ENCODE data around the gene RELN. TPM values are rescaled to one million over a fixed set of nuclear protein-coding genes. Genes with fewer than 3 reads are reported as not detected.

The RELN gene
- total and polyA plus RNA-seq, 2 donors (not counting 1 experiment from before 2014, with no cell fraction given) = not detected

DNA sequence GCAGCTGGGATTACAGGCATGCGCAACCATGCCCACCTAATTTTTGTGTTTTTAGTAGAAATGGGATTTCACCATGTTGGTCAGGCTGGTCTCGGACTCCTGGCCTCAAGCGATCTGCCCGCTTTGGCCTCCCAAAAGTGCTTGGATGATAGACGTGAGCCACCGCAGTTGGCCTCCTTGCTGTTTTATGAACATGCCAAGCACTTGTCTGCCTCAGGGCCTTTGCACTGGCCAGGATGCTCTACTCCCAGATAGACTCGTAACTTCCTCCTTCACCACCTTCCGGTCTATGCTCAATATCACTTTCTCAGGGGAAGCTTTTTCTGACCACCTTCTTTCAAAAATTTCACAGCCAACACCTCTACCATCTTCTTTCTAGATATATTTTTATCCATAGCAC lies 549.8 kb downstream of the RELN start:
- TF ChIP-seq, protein P1, sequence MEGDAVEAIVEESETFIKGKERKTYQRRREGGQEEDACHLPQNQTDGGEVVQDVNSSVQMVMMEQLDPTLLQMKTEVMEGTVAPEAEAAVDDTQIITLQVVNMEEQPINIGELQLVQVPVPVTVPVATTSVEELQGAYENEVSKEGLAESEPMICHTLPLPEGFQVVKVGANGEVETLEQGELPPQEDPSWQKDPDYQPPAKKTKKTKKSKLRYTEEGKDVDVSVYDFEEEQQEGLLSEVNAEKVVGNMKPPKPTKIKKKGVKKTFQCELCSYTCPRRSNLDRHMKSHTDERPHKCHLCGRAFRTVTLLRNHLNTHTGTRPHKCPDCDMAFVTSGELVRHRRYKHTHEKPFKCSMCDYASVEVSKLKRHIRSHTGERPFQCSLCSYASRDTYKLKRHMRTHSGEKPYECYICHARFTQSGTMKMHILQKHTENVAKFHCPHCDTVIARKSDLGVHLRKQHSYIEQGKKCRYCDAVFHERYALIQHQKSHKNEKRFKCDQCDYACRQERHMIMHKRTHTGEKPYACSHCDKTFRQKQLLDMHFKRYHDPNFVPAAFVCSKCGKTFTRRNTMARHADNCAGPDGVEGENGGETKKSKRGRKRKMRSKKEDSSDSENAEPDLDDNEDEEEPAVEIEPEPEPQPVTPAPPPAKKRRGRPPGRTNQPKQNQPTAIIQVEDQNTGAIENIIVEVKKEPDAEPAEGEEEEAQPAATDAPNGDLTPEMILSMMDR (IDR thresholded peaks at IDR 0.05) = no peak
- no peak for TF ChIP-seq EZH2 (IDR thresholded peaks at IDR 0.05; ENCODE audit: borderline replicate concordance, insufficient read depth, low read depth, low read length, poor library complexity, severe bottlenecking)
- Histone ChIP-seq H3K36me3 (replicated peaks in 1 of 2; ENCODE audit: control extremely low read depth in 1 of 2, control insufficient read depth in 1 of 2, extremely low read depth in 1 of 2, insufficient read depth in 2 of 2, low read length in 1 of 2) (no peaks in the 10 kb centered on the region), H3K9me3 (ENCODE audit: control extremely low read depth in 1 of 3, control insufficient read depth in 2 of 3, insufficient read depth in 1 of 3, low read length in 2 of 3) (peaks cover 0 to 4% (median 0%) of the 10 kb centered on the region in 3 donors), H3K27ac (ENCODE audit: low read length in 2 of 2) (no peak overlapping the region), H3K4me2 (replicated peaks; ENCODE audit: low read depth, low read length, poor library complexity, severe bottlenecking) (no peak overlapping the region), H3K9ac (ENCODE audit: low read length) (no peak overlapping the region), H3K27me3 (replicated peaks in 1 of 4; ENCODE audit: control extremely low read depth in 1 of 4, control insufficient read depth in 3 of 4, insufficient read depth in 4 of 4, low read length in 3 of 4) (peaks cover 0 to 30% (median 21%) of the 10 kb centered on the region in 4 experiments), H3K4me3 (ENCODE audit: control extremely low read depth in 1 of 5, extremely low read depth in 1 of 5, insufficient read depth in 1 of 5, low read depth in 2 of 5, low read length in 4 of 5) (no peak overlapping the region), H3K79me2 (ENCODE audit: control insufficient read depth, insufficient read depth, low read length) (no peaks in the 10 kb centered on the region), H3K4me1 (ENCODE audit: control insufficient read depth in 2 of 2, insufficient read depth in 2 of 2, low read length in 2 of 2) (no peaks in the 10 kb centered on the region), H2AFZ (ENCODE audit: insufficient read depth, low read depth, low read length, poor library complexity, severe bottlenecking) (no peak overlapping the region), H4K20me1 (ENCODE audit: control insufficient read depth, insufficient read depth, low read length, poor library complexity, severe bottlenecking) (no peaks in the 10 kb centered on the region)
- Mint-ChIP-seq H3K9me3 (ENCODE audit: insufficient read depth) (no peaks in the 10 kb centered on the region), H3K4me1 (no peaks in the 10 kb centered on the region), H3K4me3 (no peak overlapping the region), H3K27me3 (peaks cover 55% of the 10 kb centered on the region), H3K27ac (no peak overlapping the region)
- ChIA-PET CTCF (no interaction called here), POLR2A (no interaction called here)
- 91% methylated on average over 7 of the region's 8 CpGs for WGBS (ENCODE audit: insufficient coverage)
- ATAC-seq (ENCODE audit: low read depth) (no peak), DNase-seq (no peak)
- intact Hi-C loops (cut with micrococcal nuclease) = no loop called here

DNA sequence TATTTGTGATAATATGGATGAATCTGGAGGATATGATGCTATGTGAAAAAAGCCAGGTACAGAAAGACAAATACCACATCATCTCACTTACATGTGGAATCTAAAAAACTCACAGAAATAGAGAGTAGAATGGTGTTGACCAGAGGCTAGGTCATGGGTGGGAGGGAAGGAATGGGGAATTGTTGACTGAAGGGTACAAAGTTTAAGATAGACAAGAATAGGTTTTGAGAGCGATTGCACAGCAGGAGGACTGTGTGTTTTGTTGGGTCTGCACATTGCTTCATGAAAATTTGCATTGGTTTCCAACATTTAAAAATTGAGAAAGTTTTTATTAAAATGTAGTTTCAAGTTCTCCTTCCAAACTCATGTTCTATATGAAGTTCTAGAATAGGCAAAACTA lies 551.8 kb downstream of the RELN start:
- TF ChIP-seq EZH2 (IDR thresholded peaks at IDR 0.05; ENCODE audit: borderline replicate concordance, insufficient read depth, low read depth, low read length, poor library complexity, severe bottlenecking) = no peak
- TF ChIP-seq, protein P1 (IDR thresholded peaks at IDR 0.05) = no peak
- Histone ChIP-seq H3K4me3 (ENCODE audit: control extremely low read depth in 1 of 5, extremely low read depth in 1 of 5, insufficient read depth in 1 of 5, low read depth in 2 of 5, low read length in 4 of 5) (no peak overlapping the region), H3K4me2 (replicated peaks; ENCODE audit: low read depth, low read length, poor library complexity, severe bottlenecking) (no peak overlapping the region), H3K36me3 (replicated peaks in 1 of 2; ENCODE audit: control extremely low read depth in 1 of 2, control insufficient read depth in 1 of 2, extremely low read depth in 1 of 2, insufficient read depth in 2 of 2, low read length in 1 of 2) (no peaks in the 10 kb centered on the region), H3K9ac (ENCODE audit: low read length) (no peak overlapping the region), H4K20me1 (ENCODE audit: control insufficient read depth, insufficient read depth, low read length, poor library complexity, severe bottlenecking) (no peaks in the 10 kb centered on the region), H2AFZ (ENCODE audit: insufficient read depth, low read depth, low read length, poor library complexity, severe bottlenecking) (no peak overlapping the region), H3K9me3 (ENCODE audit: control extremely low read depth in 1 of 3, control insufficient read depth in 2 of 3, insufficient read depth in 1 of 3, low read length in 2 of 3) (peaks cover 0 to 8% (median 0%) of the 10 kb centered on the region in 3 donors), H3K4me1 (ENCODE audit: control insufficient read depth in 2 of 2, insufficient read depth in 2 of 2, low read length in 2 of 2) (peaks cover 6 to 7% of the 10 kb centered on the region in 2 donors), H3K79me2 (ENCODE audit: control insufficient read depth, insufficient read depth, low read length) (no peaks in the 10 kb centered on the region), H3K27ac (ENCODE audit: low read length in 2 of 2) (no peak overlapping the region), H3K27me3 (replicated peaks in 1 of 4; ENCODE audit: control extremely low read depth in 1 of 4, control insufficient read depth in 3 of 4, insufficient read depth in 4 of 4, low read length in 3 of 4) (peaks cover 0 to 20% (median 14%) of the 10 kb centered on the region in 4 experiments)
- WGBS (ENCODE audit: insufficient coverage) = 86% methylated on average over 1 of the region's 1 CpG
- intact Hi-C loops (cut with micrococcal nuclease) = no loop called here
- Mint-ChIP-seq H3K9me3 (ENCODE audit: insufficient read depth) (peaks cover 6% of the 10 kb centered on the region), H3K4me1 (peaks cover 9% of the 10 kb centered on the region), H3K27ac (no peak overlapping the region), H3K27me3 (peaks cover 36% of the 10 kb centered on the region), H3K4me3 (no peak overlapping the region)
- DNase-seq (no peak), ATAC-seq (ENCODE audit: low read depth) (no peak)
- ChIA-PET POLR2A (no interaction called here), CTCF (interaction anchor here (0.5 kb wide), 1 partner anchor 134 kb away, joined by 3 read pairs; no protein-coding TSS in a partner anchor)

Data from B cell (primary cell).